ENCODE data around the gene DGKH.

DNA sequence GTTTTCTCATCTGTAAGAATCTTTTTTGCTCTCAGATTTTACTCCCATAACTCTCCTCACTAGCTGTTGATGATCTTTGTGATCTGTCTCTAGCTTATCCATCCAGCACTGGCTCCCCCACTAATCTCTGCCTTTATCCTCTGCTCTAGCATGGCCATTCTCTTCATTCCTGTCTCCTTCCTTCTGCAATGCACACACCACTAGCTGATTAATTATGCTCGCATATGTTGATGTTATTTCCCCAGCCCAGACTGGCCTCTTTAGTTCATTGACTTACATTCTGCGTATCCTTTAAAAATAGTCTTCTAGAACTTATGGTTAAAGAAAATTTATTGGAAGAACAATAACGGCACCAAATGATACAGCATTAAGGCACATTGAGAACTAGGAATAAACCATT is 52.5 kb downstream of the DGKH start:
- TF ChIP-seq POLR2A (IDR thresholded peaks at IDR 0.05; ENCODE audit: low read depth, low read length) (no peak), POLR2AphosphoS5 (IDR thresholded peaks at IDR 0.05; ENCODE audit: low read depth, low read length) (no peak)
